HG03139 (cell line): ENCODE results near the gene CCDC47.

Source experiments
- ATAC-seq: cut with Tn5 transposase; IDR thresholded peaks from one replicate; pipeline ENCODE4 v1.9.1; 2021; ENCODE audit not compliant: unreplicated experiment

CCDC47 gene

DNA sequence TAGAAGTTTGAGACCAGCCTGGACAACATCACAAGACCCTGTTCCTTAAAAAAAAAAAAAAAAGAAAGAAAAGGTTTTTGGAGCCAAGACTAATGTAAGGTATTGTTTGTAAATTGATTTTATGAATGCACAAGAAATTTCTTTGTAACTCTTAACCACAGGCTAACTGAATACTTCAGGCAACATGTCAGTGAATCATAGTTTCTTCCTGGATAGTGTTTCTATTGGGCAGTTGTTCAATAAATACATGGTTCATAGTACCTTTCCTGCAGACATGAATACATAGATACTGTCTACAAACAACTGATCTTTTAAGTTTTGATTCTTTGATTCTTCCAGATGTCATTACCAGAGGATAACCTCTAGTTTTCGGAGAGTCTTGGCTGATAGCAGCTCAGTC lies 12.2 kb upstream of the CCDC47 start:
- ATAC-seq, result no peak

DNA sequence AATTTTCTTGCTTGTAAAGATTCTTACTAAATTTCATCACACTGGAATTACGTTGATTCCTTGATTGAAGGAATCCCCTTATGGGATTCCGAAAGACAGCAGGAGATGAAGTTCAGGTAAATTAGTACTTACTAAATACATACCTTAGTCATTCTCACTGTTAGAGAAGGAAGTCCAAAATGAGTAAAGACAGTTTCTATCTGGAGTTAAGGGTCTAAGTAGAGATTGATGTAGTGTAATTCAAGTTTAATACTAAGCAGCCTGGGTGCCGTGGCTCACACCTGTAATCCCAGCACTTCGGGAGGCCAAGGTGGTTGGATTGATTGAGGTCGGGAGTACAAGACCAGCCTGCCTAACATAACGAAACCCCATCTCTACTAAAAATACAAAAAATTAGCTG lies 10.1 kb upstream of the CCDC47 start:
- no peak for ATAC-seq

DNA sequence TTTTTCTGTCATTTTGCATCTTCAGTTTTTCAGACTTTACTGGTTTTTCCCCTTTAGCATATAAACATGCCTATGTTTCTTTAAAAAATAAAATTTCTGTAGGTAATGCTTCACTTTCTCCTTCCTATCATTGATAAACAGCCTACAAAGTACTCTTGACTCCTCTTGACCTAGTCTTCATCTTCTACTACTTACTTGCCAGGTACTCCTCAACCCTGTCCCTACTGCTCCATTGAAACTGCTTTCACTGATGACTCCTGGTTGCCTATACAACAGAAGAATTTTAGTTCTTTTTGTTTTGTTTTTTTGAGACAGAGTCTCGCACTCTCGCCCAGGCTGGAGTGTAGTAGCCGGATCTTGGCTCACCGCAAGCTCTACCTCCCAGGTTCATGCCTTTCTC lies 7.5 kb upstream of the CCDC47 start:
- no peak for ATAC-seq

DNA sequence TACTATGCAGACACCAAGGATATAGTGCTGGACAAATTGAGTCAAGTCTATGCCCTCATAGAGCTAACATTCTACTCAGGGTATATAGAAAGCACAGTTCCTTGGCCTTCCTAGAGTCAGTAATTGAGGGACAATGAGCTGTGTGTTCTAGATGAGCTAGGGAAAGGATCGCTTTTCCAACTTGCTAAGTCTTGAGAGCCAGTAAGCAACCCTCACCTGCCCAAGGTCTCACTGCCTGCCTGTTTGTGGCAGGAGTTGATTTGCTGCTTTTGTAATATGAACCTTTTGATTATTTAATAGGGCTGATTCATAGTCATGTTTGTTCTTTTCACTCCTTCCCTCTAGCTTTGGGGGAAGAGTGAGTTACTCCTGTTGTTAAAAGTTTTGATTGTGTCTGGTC lies 7.1 kb upstream of the CCDC47 start:
- ATAC-seq, result no peak

GRCh38 chr17:63775420-63775819 lies 2.0 kb upstream of the CCDC47 start:
- no peak for ATAC-seq

- ATAC-seq, result no peak
Observed at GRCh38 chr17:63774969-63775265, 1.5 kb upstream of the CCDC47 start.

GRCh38 chr17:63774141-63774968 lies 958 bp upstream of the CCDC47 start, which contains the start of gene DDX42:
DDX42 (plus strand) TSS chr17:63774170; CDS start chr17:63787050, 12,880 bp downstream.
- peak; percentile 1 for ATAC-seq

- no peak for ATAC-seq
Observed at GRCh38 chr17:63772801-63773271, 561 bp downstream of the CCDC47 start.

DNA sequence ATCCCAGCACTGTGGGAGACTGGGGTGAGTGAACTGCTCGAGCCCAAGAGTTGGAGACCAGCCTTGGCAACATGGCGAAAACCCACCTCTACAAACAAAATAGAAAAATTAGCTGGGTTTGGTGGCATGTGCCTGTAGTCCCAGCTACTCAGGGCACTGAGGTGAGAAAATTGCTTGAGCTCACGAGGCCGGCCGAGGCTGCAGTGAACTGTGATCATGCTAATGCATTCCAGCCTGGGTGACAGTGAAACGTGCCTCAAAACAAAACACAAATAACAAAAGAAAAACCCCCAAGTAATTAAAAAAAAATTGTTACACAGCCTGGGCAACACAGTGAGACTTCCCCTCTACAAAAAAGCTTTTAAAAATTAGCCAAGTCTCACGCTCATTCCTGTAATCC lies 5.0 kb downstream of the CCDC47 start:
- no peak for ATAC-seq

DNA sequence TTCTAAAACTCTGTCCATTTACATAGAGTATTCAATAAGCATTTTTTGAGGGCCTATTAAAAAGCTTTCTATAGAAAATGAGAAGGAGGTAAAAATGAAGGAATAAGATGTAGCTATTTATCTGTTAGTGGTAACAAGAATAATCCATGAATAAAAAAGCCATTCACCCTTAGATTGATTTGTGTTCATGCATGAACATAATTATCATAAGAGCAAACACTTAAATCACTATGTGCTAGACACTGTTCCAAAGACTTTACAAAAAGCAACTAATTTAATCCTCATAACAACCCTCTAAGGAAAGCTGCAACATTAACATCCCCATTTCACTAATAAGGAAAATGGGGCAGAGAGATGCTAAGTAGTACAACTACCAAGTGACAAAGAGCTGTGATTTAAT lies 6.6 kb downstream of the CCDC47 start:
- no peak for ATAC-seq

DNA sequence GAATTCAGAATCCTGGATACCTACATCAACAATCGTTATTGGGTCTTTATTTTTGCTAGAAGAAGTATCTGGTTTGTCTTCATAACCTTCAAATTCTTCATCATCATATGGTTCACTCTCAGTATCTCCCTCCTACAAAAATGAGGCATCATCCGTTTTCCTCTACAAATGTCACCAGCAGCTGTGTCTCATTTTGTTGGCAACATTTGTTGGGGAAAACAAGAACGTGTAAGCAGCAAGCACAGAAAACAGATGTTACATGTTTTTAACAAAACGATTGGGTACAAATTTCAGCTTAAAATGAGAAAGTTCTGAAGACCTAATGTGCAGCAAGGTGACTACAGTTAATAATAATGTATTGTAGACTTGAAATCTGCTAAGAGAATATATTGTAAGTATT lies 8.7 kb downstream of the CCDC47 start:
- ATAC-seq, result no peak

GRCh38 chr17:63762161-63763078 lies 11.0 kb downstream of the CCDC47 start:
- no peak for ATAC-seq

DNA sequence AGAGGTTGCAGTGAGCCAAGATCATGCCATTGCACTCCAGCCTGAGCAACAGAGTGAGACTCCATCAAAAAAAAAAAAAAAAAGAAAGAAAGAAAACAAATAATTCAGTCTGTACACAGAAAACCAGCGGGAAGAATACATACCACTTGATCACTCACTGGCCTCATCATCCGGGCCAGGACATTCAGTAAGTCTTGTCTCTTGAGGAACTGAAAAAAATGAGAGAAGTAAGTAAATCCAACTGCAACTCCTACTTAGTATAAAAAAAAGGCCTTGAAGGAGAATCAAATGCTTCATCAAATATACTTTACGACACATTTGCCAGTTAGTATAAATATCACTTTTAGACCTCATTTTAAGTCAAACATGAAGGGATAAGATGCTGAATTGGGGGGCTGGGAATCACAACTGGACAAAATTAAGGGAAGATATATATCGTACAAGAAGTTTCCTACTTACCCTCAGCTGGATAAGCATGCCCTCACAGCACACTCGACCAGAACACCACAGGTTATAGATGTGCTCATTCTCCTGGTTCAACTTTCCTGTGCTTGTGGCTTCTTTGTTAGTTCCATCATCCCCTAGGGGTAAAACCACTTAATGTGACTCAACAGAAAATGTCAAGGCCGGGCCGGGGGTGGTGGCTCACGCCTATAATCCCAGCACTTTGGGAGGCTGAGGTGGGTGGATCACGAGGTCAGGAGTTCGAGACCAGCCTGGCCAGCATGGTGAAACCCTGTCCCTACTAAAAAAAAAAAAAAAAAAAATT lies 12.4 kb downstream of the CCDC47 start:
- no peak for ATAC-seq

DNA sequence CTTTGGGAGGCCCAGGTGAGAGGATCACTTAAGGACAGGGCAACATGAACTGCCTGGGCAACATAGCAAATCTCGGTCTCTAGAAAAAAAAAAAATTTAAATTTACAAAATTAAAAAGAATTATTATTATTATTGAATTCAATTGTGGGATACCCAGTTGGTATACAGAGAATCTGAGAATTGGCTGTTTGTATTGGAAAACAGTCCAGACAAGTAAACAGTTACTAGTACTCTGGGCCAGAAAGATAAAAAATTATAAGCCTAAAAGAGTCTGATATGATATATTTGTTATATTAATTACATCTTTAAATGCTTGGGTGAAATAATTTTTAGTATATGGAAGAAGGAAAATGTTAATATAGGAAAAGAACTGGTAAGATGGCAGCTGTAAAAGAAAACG lies 15.0 kb downstream of the CCDC47 start:
- no peak for ATAC-seq

GRCh38 chr17:63754046-63754445 lies 19.4 kb downstream of the CCDC47 start:
- no peak for ATAC-seq

- ATAC-seq, result no peak
Observed at GRCh38 chr17:63753215-63753614, 20.2 kb downstream of the CCDC47 start.

DNA sequence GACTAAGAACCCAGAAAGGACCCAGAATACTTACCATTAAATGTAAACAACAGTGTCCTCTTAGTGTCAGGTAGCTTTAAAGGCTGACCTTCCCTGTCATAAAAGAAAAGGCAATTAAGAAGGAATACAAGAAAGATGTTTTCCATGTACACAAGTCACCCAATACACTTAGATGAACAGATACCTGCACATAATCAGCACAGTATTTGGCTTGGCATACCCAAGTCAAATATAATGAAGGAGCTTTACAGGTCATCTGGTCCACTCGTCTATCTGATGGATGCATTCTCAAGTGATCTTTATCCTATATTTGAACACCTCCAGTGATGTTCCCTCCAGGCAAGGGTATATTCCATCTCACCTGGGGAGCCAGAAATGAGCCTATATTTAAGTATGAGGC lies 20.7 kb downstream of the CCDC47 start:
- no peak for ATAC-seq

- ATAC-seq, result no peak
Observed at GRCh38 chr17:63751806-63752205, 21.6 kb downstream of the CCDC47 start.

GRCh38 chr17:63741408-63742173 lies 31.8 kb downstream of the CCDC47 start, which contains the start of gene STRADA:
STRADA (minus strand) TSS chr17:63741799; CDS start chr17:63728369, 13,430 bp downstream.
- peak; percentile 90 for ATAC-seq

- peak; percentile 10 for ATAC-seq
Observed at GRCh38 chr17:63741143-63741407, 32.3 kb downstream of the CCDC47 start.
